ENCODE results near the gene TSPAN7. TPM values are rescaled to one million over a fixed set of nuclear protein-coding genes. Genes with fewer than 3 reads are reported as not detected.

TSPAN7 gene
- 2.0 to 3.0 TPM (median 2.7 TPM) in 5 replicates for total RNA-seq (2022; extraction: Qiagen RNA extraction)

GRCh38 chrX:38561126-38561868, at the start of gene TSPAN7:
Gene TSPAN7, plus strand, starts transcription at chrX:38561542. Its CDS starts 5 bp downstream, at chrX:38561547.

Other genes starting within 250 kb of the TSPAN7 start
- 13.8 to 17.9 TPM (median 14.7 TPM) in 5 replicates for gene RPGR, start 234.0 kb upstream of the TSPAN7 start, total RNA-seq (2022; extraction: Qiagen RNA extraction)
- not detected in 5 replicates for gene OTC, start 208.9 kb upstream of the TSPAN7 start, total RNA-seq (2022; extraction: Qiagen RNA extraction)
- gene MID1IP1, start 239.9 kb downstream of the TSPAN7 start, total RNA-seq (2022; extraction: Qiagen RNA extraction), result 25.9 to 35.6 TPM (median 33.5 TPM) in 5 replicates

Measured in A549 treated with AZD2906 at 1 μM for 4 hours (cell line).